Suprapubic skin (tissue), 3 donors: ENCODE measurements around the gene LRRC25.

Experiments used
- CTCF ChIP-seq, 2 donors: fragments of 200-600 bp in 1 of 2; fragments of 450-650 bp in 1 of 2; sonication (generic) in 1 of 2; IDR thresholded peaks; one replicate each; pipeline ENCODE4 v1.5.1; 2016 to 2019; ENCODE audit warnings: antibody characterized with exemption in 2 of 2, mild to moderate bottlenecking in 1 of 2, moderate library complexity in 1 of 2
- POLR2A ChIP-seq, 2 donors: fragments of 450-650 bp; IDR thresholded peaks; one replicate each; pipeline ENCODE4 v1.6.1; 2017; ENCODE audit warnings: antibody characterized with exemption in 2 of 2, mild to moderate bottlenecking in 2 of 2, moderate library complexity in 2 of 2

- TF ChIP-seq CTCF (IDR thresholded peaks at IDR 0.05), result no peak
- no peak for TF ChIP-seq POLR2A (IDR thresholded peaks at IDR 0.05)
These were observed 41.1 kb upstream of the LRRC25 start for GRCh38 chr19:18438331-18439024.
